ENCODE measurements around the gene AMIGO1.

Gene AMIGO1

GRCh38 chr1:109500941-109501381 lies 8.6 kb downstream of the AMIGO1 start:
- DNase-seq, result peak; percentile 73

- peak; percentile 47 for DNase-seq
These were observed 9.6 kb downstream of the AMIGO1 start for GRCh38 chr1:109499661-109500536.

GRCh38 chr1:109499081-109499480 lies 10.4 kb downstream of the AMIGO1 start:
- DNase-seq, result no peak

- DNase-seq, result no peak
These were observed 11.2 kb downstream of the AMIGO1 start for GRCh38 chr1:109498161-109498801.

GRCh38 chr1:109497449-109498160 lies 11.9 kb downstream of the AMIGO1 start:
- DNase-seq, result no peak

- no peak for DNase-seq
These were observed 13.8 kb downstream of the AMIGO1 start for GRCh38 chr1:109495738-109496137.

- peak; percentile 82 for DNase-seq
These were observed 15.6 kb downstream of the AMIGO1 start, which contains the start of gene CYB561D1 for GRCh38 chr1:109493805-109494539. TSS of gene CYB561D1 (plus strand) at chr1:109494094. CDS start at chr1:109494140, 46 bp downstream.

- no peak for DNase-seq
These were observed 16.3 kb downstream of the AMIGO1 start for GRCh38 chr1:109493227-109493626.

GRCh38 chr1:109492779-109493178 lies 16.7 kb downstream of the AMIGO1 start:
- no peak for DNase-seq

GRCh38 chr1:109491372-109491771 lies 18.2 kb downstream of the AMIGO1 start:
- DNase-seq, result no peak

- DNase-seq, result no peak
These were observed 18.6 kb downstream of the AMIGO1 start for GRCh38 chr1:109490934-109491302.

- DNase-seq, result peak; percentile 54
These were observed 19.2 kb downstream of the AMIGO1 start for GRCh38 chr1:109490029-109490933.

GRCh38 chr1:109488696-109489095 lies 20.8 kb downstream of the AMIGO1 start:
- DNase-seq, result no peak

GRCh38 chr1:109488201-109488600 lies 21.3 kb downstream of the AMIGO1 start:
- no peak for DNase-seq

- no peak for DNase-seq
These were observed 22.3 kb downstream of the AMIGO1 start for GRCh38 chr1:109487261-109487660.

GRCh38 chr1:109485001-109485400 lies 24.5 kb downstream of the AMIGO1 start:
- peak; percentile 45 for DNase-seq

- no peak for DNase-seq
These were observed 25.0 kb downstream of the AMIGO1 start for GRCh38 chr1:109484519-109484975.

GRCh38 chr1:109483672-109484518 lies 25.6 kb downstream of the AMIGO1 start, which contains the start of gene ATXN7L2:
TSS of gene ATXN7L2 (plus strand) at chr1:109483905. CDS start at chr1:109483954, 49 bp downstream.
- peak; percentile 91 for DNase-seq

GRCh38 chr1:109482791-109483671 lies 26.5 kb downstream of the AMIGO1 start:
- DNase-seq, result no peak
